Measurements from ENCODE around the gene MTMR8.
A peak's percentile ranks its signal among the peaks of the same experiment; 100 is the strongest.
"Not testable (repeated sequence)": the region's sequence is repeated elsewhere in the genome, so short reads cannot be mapped to it uniquely, and the experiment has no call there.

Gene MTMR8

GRCh38 chrX:64394874-64395567, at the start of gene MTMR8:
MTMR8 (minus strand) TSS chrX:64395452; CDS start chrX:64395363, 89 bp downstream.
- H3K4me3 ChIP-seq (ENCODE audit: low read depth, low read length), result peak within 1 kb of the TSS; percentile 89
- DNase-seq (ENCODE audit: low read depth), result peak; percentile 88
- no peak for TF ChIP-seq CTCF (IDR thresholded peaks at IDR 0.05; ENCODE audit: insufficient read depth, low read depth, low read length, missing control alignments)

GRCh38 chrX:64439551-64439950, 44.3 kb upstream of the MTMR8 start:
- no peak for DNase-seq (ENCODE audit: low read depth)
- no peak for TF ChIP-seq CTCF (IDR thresholded peaks at IDR 0.05; ENCODE audit: insufficient read depth, low read depth, low read length, missing control alignments)
- H3K4me3 ChIP-seq (ENCODE audit: low read depth, low read length), result no peak overlapping the region

GRCh38 chrX:64437665-64438064, 42.4 kb upstream of the MTMR8 start:
- no peak for DNase-seq (ENCODE audit: low read depth)
- no peak for TF ChIP-seq CTCF (IDR thresholded peaks at IDR 0.05; ENCODE audit: insufficient read depth, low read depth, low read length, missing control alignments)
- H3K4me3 ChIP-seq (ENCODE audit: low read depth, low read length), result no peak overlapping the region

GRCh38 chrX:64437218-64437617, 42.0 kb upstream of the MTMR8 start:
- TF ChIP-seq CTCF (IDR thresholded peaks at IDR 0.05; ENCODE audit: insufficient read depth, low read depth, low read length, missing control alignments), result no peak
- DNase-seq (ENCODE audit: low read depth), result peak; percentile 39
- H3K4me3 ChIP-seq (ENCODE audit: low read depth, low read length), result no peak overlapping the region

GRCh38 chrX:64428371-64428770, 33.1 kb upstream of the MTMR8 start:
- TF ChIP-seq CTCF (IDR thresholded peaks at IDR 0.05; ENCODE audit: insufficient read depth, low read depth, low read length, missing control alignments), result no peak
- no peak for DNase-seq (ENCODE audit: low read depth)
- no peak overlapping the region for H3K4me3 ChIP-seq (ENCODE audit: low read depth, low read length)

- peak; percentile 76 for DNase-seq (ENCODE audit: low read depth)
- no peak for TF ChIP-seq CTCF (IDR thresholded peaks at IDR 0.05; ENCODE audit: insufficient read depth, low read depth, low read length, missing control alignments)
- H3K4me3 ChIP-seq (ENCODE audit: low read depth, low read length), result no peak overlapping the region
These were observed 32.5 kb upstream of the MTMR8 start for GRCh38 chrX:64427787-64428186.

GRCh38 chrX:64427281-64427680, 32.0 kb upstream of the MTMR8 start:
- no peak overlapping the region for H3K4me3 ChIP-seq (ENCODE audit: low read depth, low read length)
- no peak for TF ChIP-seq CTCF (IDR thresholded peaks at IDR 0.05; ENCODE audit: insufficient read depth, low read depth, low read length, missing control alignments)
- DNase-seq (ENCODE audit: low read depth), result peak; percentile 51

GRCh38 chrX:64409730-64410129, 14.5 kb upstream of the MTMR8 start:
- DNase-seq (ENCODE audit: low read depth); H3K4me3 ChIP-seq (ENCODE audit: low read depth, low read length): not testable (repeated sequence)

All from GM12865 (cell line).